Glutamatergic neuron (in vitro differentiated cells): ENCODE data around the gene IRX4. TPM values are rescaled to one million over a fixed set of nuclear protein-coding genes. Genes with fewer than 3 reads are reported as not detected.

Experiments used
- DNase-seq: peaks from one replicate; pipeline ENCODE4 v3.0.0; 2022
- H3K27ac Mint-ChIP-seq: one replicate; pipeline ENCODE4 v1.8.0; 2020; ENCODE audit warnings: mild to moderate bottlenecking, mixed read lengths, inconsistent platforms; ENCODE audit not compliant: unreplicated experiment
- H3K27me3 Mint-ChIP-seq: one replicate; pipeline ENCODE4 v1.8.0; 2020; ENCODE audit warnings: mild to moderate bottlenecking, moderate library complexity, mixed read lengths, inconsistent platforms; ENCODE audit not compliant: unreplicated experiment
- H3K36me3 Mint-ChIP-seq: one replicate; pipeline ENCODE4 v1.8.0; 2020; ENCODE audit warnings: mild to moderate bottlenecking, mixed read lengths, inconsistent platforms; ENCODE audit not compliant: unreplicated experiment
- H3K4me1 Mint-ChIP-seq: one replicate; pipeline ENCODE4 v1.8.0; 2020; ENCODE audit warnings: mild to moderate bottlenecking, low read depth, mixed read lengths, inconsistent platforms; ENCODE audit not compliant: unreplicated experiment
- H3K4me3 Mint-ChIP-seq: one replicate; pipeline ENCODE4 v1.8.0; 2020; ENCODE audit warnings: mild to moderate bottlenecking, mixed read lengths, inconsistent platforms; ENCODE audit not compliant: unreplicated experiment
- H3K9me3 Mint-ChIP-seq: one replicate; pipeline ENCODE4 v1.8.0; 2020; ENCODE audit warnings: mild to moderate bottlenecking, moderate library complexity, mixed read lengths, inconsistent platforms; ENCODE audit not compliant: unreplicated experiment
- CTCF ChIP-seq: fragments of 200-600 bp; sonication (generic); IDR thresholded peaks from one replicate; pipeline ENCODE4 v1.5.0; 2021; ENCODE audit not compliant: partially characterized antibody, unreplicated experiment
- total RNA-seq: library from RNA; stranded (reverse); fragmentation: NEBNext Ultra II Directional; extraction: Animal tissue kit (Norgen Biotek cat#: 25700); gene quantifications from one replicate; pipeline ENCODE4 v1.2.1, GENCODE V29; 2021; ENCODE audit not compliant: unreplicated experiment

The IRX4 gene
- total RNA-seq, 1 donor from 2014 or later: 0.20 TPM

DNA sequence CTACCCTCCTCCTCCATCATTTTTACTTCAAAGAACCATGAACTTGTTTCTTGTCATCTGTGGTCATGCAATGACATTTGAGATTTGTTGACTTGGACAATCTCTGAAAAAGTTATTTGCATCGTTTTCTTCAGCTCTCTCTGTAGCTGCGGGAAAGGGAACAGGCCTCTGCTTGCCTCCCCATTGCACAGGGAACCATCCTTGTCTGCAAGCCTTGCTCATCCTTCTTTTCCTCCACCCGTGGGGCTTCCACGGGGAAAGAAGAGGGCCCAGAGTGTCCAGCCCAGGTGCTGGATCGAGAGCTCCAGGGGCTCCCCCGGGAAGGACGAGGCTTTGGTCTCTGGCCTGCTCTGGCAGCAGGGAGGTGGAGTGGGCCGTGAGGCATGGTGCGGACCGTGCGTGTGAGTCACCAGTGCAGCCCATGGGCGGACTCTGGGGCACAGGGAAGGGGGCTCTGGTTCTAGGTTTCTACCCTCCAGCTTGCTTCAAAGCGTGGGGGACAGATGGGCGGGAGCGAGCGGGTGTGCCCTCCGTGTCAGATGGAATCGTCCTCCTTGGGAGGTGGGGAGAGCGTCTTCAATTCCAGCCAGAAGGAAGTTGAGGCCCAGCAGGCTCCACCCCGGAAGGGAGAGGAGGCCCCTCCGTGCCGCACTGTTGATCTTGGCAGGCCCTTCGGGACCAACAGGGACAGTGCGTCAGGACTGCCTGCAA is 6.0 kb upstream of the IRX4 start:
- peaks cover under 1% of the 10 kb centered on the region for H3K36me3 Mint-ChIP-seq
- no peak for DNase-seq
- no peak for TF ChIP-seq CTCF
- H3K27me3 Mint-ChIP-seq: peaks cover 16% of the 10 kb centered on the region
- H3K4me3 Mint-ChIP-seq: peak overlapping the region; percentile 77
- peaks cover 3% of the 10 kb centered on the region for H3K9me3 Mint-ChIP-seq
- peaks cover 10% of the 10 kb centered on the region for H3K4me1 Mint-ChIP-seq
- H3K27ac Mint-ChIP-seq: no peak overlapping the region

DNA sequence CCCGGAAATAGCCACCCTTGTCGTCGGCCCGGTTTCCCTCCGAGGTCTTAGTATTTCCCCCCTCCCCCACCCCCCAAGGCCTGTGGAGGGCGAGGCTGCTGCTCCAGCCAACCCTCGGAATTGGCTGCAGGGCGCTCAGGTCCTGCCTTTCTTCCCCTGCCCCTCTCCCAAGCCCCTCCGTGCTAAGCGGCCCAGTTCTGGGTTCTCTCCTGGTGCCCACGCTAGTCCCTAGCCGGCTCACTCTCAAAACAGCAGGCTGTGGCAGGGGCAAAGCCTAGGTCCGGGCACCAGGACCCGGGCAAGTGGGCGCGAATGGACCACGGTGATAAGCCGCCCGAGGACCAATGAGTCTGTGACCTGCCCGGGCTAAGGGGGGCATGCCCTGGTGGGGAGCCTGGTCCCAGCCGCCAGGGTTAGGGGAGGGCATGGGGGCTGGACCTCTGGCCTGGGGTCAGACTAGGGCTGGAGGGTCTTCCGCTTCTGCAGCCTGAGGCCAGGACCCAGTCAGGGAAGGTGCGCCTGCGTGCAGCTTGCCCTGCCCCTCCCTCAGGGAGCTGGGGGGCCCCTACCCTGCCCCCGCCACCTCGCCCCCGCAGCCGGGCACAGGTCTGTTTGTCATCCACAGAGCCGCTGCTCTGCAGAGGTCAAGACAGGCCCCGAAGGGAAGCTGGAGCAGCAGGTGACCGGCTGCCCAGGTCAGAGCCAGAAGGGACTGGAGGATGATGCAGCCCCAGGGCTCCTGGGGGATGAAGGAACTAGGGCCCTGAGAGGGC is 5.0 kb upstream of the IRX4 start:
- DNase-seq: no peak

DNA sequence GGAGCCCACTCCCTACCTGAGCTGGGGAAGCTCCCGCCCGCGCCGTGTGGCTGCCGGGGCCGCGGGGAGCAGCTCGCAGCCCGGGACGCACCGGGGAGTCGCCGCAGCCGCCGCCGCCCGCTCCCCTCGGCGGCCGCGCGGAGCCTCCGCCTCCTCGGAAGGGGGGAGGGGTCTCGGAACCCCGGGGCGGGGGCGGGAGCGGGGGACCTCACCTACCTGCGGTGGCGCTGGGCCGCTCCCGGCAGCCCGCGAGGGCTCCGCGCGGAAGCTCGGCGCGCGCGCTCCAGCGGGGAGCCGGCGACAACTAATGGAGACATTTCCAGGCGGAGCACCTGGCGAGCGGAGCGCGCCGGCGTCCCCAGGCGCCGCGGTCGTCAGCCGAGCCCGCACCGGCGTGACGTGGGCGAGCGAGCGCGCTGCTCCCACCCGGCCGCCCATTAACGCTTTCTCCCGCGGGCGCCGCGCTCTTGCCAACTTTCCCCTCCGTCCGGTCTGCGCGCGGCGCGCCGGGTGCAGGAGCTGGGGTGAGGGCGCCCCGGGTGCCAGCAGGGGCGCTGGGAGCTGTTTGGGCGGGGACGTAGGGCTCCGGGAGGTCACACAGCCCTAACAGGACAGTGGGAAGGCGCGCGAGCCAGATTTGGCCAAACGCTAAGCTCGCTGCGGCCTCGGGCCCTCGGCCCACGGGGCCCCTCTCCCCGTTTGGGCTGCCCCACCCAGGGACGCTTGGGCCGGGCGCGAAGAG is 4.3 kb upstream of the IRX4 start:
- peaks cover 16% of the 10 kb centered on the region for H3K27me3 Mint-ChIP-seq
- H3K36me3 Mint-ChIP-seq: no peaks in the 10 kb centered on the region
- no peak overlapping the region for H3K27ac Mint-ChIP-seq
- H3K9me3 Mint-ChIP-seq: peaks cover 2% of the 10 kb centered on the region
- H3K4me3 Mint-ChIP-seq: no peak overlapping the region
- H3K4me1 Mint-ChIP-seq: peaks cover 10% of the 10 kb centered on the region
- DNase-seq: no peak
- TF ChIP-seq CTCF: no peak

More for the DNA sequence above, 5.0 kb upstream of the IRX4 start:
- Mint-ChIP-seq H3K4me3 (no peak overlapping the region), H3K36me3 (no peaks in the 10 kb centered on the region), H3K4me1 (peaks cover 10% of the 10 kb centered on the region), H3K27me3 (peaks cover 16% of the 10 kb centered on the region), H3K27ac (no peak overlapping the region), H3K9me3 (peaks cover 2% of the 10 kb centered on the region)
- TF ChIP-seq CTCF: no peak

GRCh38 chr5:1885868-1886845 is 3.4 kb upstream of the IRX4 start:
- Mint-ChIP-seq H3K27ac (no peak overlapping the region), H3K9me3 (peaks cover 2% of the 10 kb centered on the region), H3K4me1 (peaks cover 10% of the 10 kb centered on the region), H3K4me3 (no peak overlapping the region), H3K27me3 (peaks cover 19% of the 10 kb centered on the region), H3K36me3 (no peaks in the 10 kb centered on the region)
- TF ChIP-seq CTCF: no peak
- DNase-seq: no peak
